Central memory CD8-positive, alpha-beta T cell (primary cell): ENCODE results near the gene LRP6.
"Not testable (repeated sequence)": the region's sequence is repeated elsewhere in the genome, so short reads cannot be mapped to it uniquely, and the experiment has no call there.

Source experiments
- ATAC-seq: fragments of 150-1000 bp; cut with Tn5 transposase; replicated peaks from 2 replicates; pipeline ENCODE4 v1.10.0; 2022; ENCODE audit warnings: mild to moderate bottlenecking, moderate FRiP score, moderate number of reproducible peaks; ENCODE audit not compliant: poor library complexity, severe bottlenecking; ENCODE audit errors: extremely low read depth
- DNase-seq, 2 donors: peaks; one replicate each; pipeline ENCODE4 v3.0.0; 2021; ENCODE audit warnings: low spot score in 2 of 2
- H3K27ac Mint-ChIP-seq: one replicate; pipeline ENCODE4 v1.8.0; 2022; ENCODE audit warnings: low read depth, mild to moderate bottlenecking, moderate library complexity, mixed read lengths
- H3K27me3 Mint-ChIP-seq: one replicate; pipeline ENCODE4 v1.8.0; 2022; ENCODE audit warnings: mixed read lengths
- H3K36me3 Mint-ChIP-seq: one replicate; pipeline ENCODE4 v1.8.0; 2022; ENCODE audit warnings: mild to moderate bottlenecking, moderate library complexity, mixed read lengths; ENCODE audit not compliant: insufficient read depth
- H3K4me1 Mint-ChIP-seq: one replicate; pipeline ENCODE4 v1.8.0; 2022; ENCODE audit warnings: mixed read lengths
- H3K4me3 Mint-ChIP-seq: one replicate; pipeline ENCODE4 v1.8.0; 2022; ENCODE audit warnings: mild to moderate bottlenecking, moderate library complexity, mixed read lengths
- H3K9me3 Mint-ChIP-seq: one replicate; pipeline ENCODE4 v1.8.0; 2022; ENCODE audit warnings: mixed read lengths

LRP6 gene

DNA sequence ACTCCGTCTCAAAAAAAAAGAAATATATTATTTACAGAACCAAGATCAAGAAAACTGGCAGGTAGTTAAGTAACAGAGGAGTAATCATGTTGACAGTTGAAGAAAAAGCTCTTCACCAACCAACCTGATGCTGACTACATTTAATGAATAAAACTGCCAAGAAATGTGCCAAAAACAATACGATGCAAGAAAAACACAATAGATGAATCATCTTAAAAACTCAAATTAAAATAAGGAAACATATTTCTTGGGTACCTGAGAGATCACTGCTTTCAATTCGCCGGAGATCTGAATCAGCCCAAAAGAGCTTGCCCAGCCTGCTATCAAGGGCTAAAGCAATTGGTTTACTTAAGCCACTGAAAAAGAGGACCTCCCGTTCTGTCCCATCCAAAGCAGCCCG lies 119.7 kb downstream of the LRP6 start:
- Mint-ChIP-seq H3K4me3 (no peak overlapping the region), H3K4me1 (no peaks in the 10 kb centered on the region), H3K27ac (no peak overlapping the region), H3K27me3 (peaks cover 65% of the 10 kb centered on the region), H3K36me3 (no peaks in the 10 kb centered on the region), H3K9me3 (no peaks in the 10 kb centered on the region)
- DNase-seq, result no peak
- ATAC-seq, result no peak

DNA sequence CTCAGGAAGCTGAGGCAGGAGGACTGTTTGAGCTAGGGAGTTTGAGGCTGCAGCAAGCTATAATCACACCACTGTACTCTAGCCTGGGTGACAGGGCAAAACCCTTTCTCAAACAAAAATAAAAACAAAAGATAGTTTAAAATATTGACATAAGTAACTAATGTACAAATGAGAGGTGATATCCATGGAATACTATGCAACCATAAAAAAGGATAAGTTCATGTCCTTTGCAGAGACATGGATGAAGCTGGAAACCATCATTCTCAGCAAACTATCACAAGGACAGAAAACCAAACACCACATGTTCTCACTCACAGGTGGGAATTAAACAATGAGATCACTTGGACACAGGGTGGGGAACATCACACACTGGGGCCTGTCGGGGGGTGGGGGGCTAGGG lies 122.3 kb downstream of the LRP6 start:
- H3K4me1 Mint-ChIP-seq, H3K4me3 Mint-ChIP-seq, DNase-seq, H3K27ac Mint-ChIP-seq, ATAC-seq, H3K36me3 Mint-ChIP-seq, H3K9me3 Mint-ChIP-seq: not testable (repeated sequence)
- H3K27me3 Mint-ChIP-seq, result peaks cover 86% of the 10 kb centered on the region

DNA sequence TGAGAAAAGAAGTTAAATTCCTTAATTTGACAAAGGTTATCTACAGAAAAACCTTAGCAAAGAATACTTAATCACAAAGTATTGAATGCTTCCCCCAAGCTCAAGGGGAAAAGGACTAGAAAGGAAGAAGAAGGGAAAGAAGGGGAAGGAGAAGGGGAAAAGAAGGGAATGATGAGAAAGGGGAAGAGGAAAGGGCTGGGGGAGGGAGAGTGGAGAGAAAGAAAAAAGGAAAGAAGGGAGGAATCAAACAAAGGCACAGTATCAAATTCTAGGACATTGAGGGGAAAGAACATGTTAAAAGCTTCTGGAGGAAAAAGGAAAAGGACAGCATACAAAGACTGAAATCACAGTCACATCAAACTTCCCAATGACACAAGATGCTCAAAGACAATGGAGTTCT lies 125.8 kb downstream of the LRP6 start:
- no peak overlapping the region for H3K27ac Mint-ChIP-seq

DNA sequence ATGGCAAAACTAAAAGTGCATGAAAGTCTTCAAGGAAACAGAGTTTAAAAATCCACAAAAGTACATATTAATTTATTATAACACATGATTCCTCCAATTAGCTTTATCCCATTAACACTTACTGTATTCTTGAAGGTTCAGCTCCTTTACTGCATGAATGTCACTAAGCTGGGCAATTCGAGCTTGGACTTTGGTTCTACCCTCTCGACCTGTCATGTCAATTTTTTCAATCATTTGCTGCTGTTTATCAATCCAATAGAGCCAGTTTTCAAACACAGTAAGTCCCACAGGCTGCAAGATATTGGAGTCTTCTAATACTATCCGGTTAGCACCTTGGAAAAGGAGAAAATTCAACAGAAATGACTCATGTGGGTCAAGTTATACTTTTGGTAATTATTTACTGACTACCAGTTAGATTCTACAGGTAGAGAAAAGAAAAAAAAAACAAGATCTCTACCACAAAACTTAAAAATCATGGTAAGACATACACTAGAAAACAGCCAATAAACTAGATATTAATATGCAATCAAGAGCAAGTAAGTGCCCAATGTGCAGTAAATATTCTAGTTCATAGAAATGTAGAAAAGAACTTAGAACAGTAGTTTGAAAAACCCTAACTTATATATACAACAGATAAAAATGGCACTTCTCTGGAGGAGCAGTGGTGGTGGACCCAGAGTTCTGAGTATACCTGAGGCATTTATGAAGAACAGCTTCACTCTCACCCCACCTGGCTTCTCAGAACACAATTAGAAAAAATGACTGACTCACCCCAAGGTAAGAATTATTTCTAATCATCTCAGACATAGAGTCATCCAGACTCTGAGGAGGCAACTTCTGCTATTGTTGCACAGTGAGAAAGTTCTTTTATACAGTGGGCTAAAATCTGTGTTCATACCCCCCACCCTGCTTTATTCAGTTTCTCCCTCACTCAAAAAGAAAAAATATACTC lies 128.4 kb downstream of the LRP6 start:
- Mint-ChIP-seq H3K9me3 (no peaks in the 10 kb centered on the region), H3K36me3 (no peaks in the 10 kb centered on the region), H3K27ac (no peak overlapping the region), H3K4me3 (no peak overlapping the region), H3K27me3 (peaks cover 83% of the 10 kb centered on the region), H3K4me1 (no peaks in the 10 kb centered on the region)
- DNase-seq (no peak), ATAC-seq (no peak)

More for the DNA sequence above, 125.8 kb downstream of the LRP6 start:
- H3K9me3 Mint-ChIP-seq, result no peaks in the 10 kb centered on the region
- no peak for ATAC-seq
- DNase-seq, result no peak
- no peak overlapping the region for H3K4me3 Mint-ChIP-seq
- H3K4me1 Mint-ChIP-seq, result no peaks in the 10 kb centered on the region
- H3K27me3 Mint-ChIP-seq, result peaks cover 84% of the 10 kb centered on the region
- no peaks in the 10 kb centered on the region for H3K36me3 Mint-ChIP-seq

DNA sequence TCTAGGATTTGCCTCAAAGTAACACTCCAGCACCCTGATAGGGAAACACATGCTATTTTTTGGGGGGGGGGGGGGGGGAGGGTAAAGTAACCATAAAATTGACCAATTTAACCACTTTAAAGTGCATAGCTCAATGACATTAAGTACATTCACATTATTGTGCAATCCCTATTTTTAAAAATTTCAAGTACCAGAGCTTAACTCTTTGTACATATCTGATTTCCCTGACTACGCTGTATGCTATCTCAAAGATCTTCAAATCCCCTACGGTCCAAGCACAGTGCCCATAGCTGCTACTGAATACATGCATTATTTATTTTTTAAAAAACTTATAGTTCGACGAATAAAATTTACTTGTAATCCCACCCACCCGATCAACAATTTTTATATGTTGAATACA lies 133.1 kb downstream of the LRP6 start:
- Mint-ChIP-seq H3K27ac (no peak overlapping the region), H3K36me3 (no peaks in the 10 kb centered on the region), H3K4me3 (no peak overlapping the region), H3K27me3 (peaks cover 51% of the 10 kb centered on the region), H3K4me1 (no peaks in the 10 kb centered on the region), H3K9me3 (no peaks in the 10 kb centered on the region)
- no peak for ATAC-seq
- no peak for DNase-seq

DNA sequence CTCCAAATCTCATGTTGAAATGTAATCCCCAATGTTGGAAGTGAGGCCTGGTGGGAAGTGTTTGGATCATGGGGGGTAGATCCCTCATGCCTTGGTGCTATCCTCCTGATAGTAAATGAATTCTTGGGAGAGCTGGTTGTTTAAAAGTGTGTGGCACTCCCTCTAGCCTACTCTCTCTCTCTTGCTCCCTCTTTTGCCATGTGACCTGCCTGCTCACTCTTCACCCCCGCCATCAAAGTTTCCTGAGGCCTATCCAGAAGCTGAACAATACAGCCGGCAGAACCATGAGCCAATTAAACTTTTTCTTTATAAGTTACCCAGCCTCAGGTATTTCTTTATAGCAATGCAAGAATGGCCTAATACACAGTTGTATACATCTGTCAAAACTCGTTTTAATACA lies 133.6 kb downstream of the LRP6 start:
- DNase-seq, result no peak
- peaks cover 51% of the 10 kb centered on the region for H3K27me3 Mint-ChIP-seq
- H3K4me3 Mint-ChIP-seq, result no peak overlapping the region
- H3K27ac Mint-ChIP-seq, result no peak overlapping the region
- H3K9me3 Mint-ChIP-seq, result no peaks in the 10 kb centered on the region
- ATAC-seq, result no peak
- no peaks in the 10 kb centered on the region for H3K4me1 Mint-ChIP-seq
- no peaks in the 10 kb centered on the region for H3K36me3 Mint-ChIP-seq

DNA sequence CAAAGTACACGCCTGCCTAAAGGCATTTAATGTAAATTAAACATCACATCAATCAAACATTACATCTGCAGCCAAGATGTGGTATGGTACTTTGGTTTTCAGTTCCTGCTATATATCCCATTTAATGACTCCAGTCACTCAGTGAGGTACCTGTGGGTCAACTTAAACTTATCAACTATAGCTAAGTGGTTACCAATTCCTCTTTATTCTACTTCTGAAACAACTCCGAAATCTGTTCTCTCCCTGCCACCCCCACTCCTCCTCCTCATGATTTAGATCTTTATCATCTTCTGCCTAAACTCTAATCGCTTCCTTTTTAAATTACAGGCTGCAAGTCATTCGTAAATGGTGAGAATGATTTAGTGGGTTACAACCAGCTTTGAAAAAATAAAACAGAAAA lies 138.2 kb downstream of the LRP6 start:
- Mint-ChIP-seq H3K4me1 (no peaks in the 10 kb centered on the region), H3K27me3 (peaks cover 21% of the 10 kb centered on the region), H3K36me3 (no peaks in the 10 kb centered on the region), H3K4me3 (no peak overlapping the region), H3K27ac (no peak overlapping the region), H3K9me3 (no peaks in the 10 kb centered on the region)
- ATAC-seq (no peak), DNase-seq (no peak)

DNA sequence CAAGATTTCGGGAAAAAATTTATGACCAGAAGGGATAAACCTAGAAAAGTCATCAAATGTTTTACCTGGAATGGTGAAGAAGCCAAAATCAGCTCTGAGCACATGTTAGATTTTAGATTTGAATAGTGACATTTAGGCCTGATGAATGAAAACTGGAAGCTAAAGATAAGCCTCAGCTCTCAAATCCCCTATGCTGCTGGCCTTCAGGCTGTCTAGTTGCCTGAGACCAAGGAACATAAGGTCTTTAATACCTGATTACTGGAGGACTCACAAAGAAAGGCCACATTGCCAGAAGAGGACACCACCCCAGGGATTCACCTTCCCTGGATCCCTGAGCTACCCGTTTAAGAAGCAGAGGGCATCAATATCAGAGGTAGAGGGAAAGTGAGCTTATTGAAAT lies 139.5 kb downstream of the LRP6 start:
- Mint-ChIP-seq H3K27ac (no peak overlapping the region), H3K4me3 (no peak overlapping the region), H3K27me3 (peaks cover 21% of the 10 kb centered on the region), H3K4me1 (no peaks in the 10 kb centered on the region), H3K9me3 (no peaks in the 10 kb centered on the region), H3K36me3 (no peaks in the 10 kb centered on the region)
- no peak for ATAC-seq
- DNase-seq, result no peak

DNA sequence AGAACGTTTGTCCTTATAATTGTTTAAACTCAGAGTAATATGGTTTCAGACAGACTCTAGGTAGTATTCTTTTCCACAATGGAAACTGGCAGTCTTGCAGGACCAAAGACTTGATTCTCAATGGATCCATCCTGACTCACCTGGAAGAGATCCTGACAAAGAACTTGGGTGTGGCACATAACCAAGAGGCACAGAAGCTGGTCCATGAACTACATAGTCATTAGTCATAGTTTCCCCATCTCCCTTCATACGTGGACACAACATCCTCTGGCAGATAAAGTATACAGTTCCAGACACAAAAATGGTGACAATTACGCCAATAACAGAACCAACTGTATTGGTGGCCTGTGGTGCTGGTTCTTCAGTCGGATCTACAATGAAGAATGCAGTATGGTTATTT lies 140.3 kb downstream of the LRP6 start:
- no peak overlapping the region for H3K4me3 Mint-ChIP-seq
- H3K36me3 Mint-ChIP-seq, result no peaks in the 10 kb centered on the region
- DNase-seq (no peak), ATAC-seq (no peak)
- no peak overlapping the region for H3K27ac Mint-ChIP-seq
- H3K27me3 Mint-ChIP-seq, result peaks cover 21% of the 10 kb centered on the region
- H3K9me3 Mint-ChIP-seq, result no peaks in the 10 kb centered on the region
- no peaks in the 10 kb centered on the region for H3K4me1 Mint-ChIP-seq

DNA sequence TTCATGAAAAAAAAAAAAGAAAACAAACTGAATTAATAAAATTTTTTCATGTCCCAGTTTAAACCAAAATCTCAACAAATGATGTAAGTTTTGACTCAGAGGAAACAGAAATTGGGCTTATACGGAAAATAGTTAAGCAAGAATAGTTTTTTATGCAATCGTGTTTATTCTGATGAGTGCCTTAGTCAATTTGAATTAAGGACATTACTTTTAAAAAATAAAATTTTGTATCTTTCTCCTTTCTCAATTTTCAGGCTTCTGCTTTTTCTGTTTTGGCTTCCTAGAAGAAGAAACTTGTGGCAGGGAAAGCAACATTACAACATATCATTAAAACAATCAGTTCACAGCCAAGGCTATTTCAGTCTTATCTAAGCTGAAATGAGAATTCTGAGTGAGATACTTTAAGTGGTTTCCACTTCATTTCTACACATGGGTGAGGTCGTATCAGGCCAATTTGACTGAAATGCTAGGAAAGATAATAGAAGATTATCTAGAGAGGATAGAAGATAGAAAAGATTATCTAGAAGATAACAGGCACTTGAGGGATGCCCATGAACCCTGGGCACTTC lies 143.7 kb downstream of the LRP6 start:
- no peaks in the 10 kb centered on the region for H3K4me1 Mint-ChIP-seq
- no peak overlapping the region for H3K27ac Mint-ChIP-seq
- DNase-seq (no peak), ATAC-seq (no peak)
- H3K4me3 Mint-ChIP-seq, result no peak overlapping the region
- H3K27me3 Mint-ChIP-seq, result peaks cover 18% of the 10 kb centered on the region
- no peaks in the 10 kb centered on the region for H3K9me3 Mint-ChIP-seq
- peaks cover 1% of the 10 kb centered on the region for H3K36me3 Mint-ChIP-seq

DNA sequence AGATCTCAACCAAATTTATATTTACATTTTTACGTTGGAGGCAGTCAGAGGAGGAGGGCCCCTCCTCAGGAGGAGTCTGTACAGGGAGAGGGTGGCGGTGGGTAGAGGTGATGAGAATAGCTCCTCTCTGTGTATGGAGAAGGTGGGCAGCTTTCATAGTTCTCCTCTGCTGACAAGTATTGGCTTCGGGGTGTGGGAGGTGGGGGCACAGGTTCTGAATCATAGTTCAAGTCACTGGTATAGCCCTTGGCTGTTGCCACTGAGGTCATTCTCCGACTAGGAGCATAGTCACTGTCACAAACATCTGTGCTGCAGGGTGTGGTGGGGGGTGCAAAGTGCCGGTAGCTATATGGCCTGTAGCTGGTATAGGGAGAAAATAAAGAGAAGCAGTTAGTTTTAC lies 145.8 kb downstream of the LRP6 start:
- peaks cover 18% of the 10 kb centered on the region for H3K27me3 Mint-ChIP-seq
- H3K36me3 Mint-ChIP-seq, result peaks cover 1% of the 10 kb centered on the region
- H3K4me1 Mint-ChIP-seq, result no peaks in the 10 kb centered on the region
- H3K4me3 Mint-ChIP-seq, result no peak overlapping the region
- ATAC-seq (no peak), DNase-seq (no peak)
- no peak overlapping the region for H3K27ac Mint-ChIP-seq
- H3K9me3 Mint-ChIP-seq, result no peaks in the 10 kb centered on the region

DNA sequence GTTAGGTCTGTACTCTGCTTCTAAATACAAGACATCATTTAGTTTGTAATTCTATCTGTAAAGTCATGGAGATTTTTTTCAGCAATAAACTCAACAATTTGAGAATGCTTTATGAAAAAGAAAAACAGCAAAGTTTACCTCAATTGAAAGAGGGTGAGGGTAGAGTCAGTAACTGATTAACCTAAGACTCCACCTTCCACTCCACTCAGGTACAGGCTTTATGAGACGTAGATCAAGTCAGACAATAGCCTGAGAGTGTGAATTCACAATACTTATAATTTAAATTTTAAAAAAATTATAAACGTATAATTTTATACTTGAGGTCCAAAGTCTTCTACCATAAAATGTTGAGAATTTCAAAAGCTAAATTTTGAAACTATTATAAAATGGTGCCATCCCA lies 150.2 kb downstream of the LRP6 start:
- Mint-ChIP-seq H3K4me3 (no peak overlapping the region), H3K4me1 (no peaks in the 10 kb centered on the region), H3K36me3 (peaks cover 1% of the 10 kb centered on the region), H3K27ac (no peak overlapping the region), H3K9me3 (no peaks in the 10 kb centered on the region), H3K27me3 (peaks cover 58% of the 10 kb centered on the region)
- DNase-seq (no peak), ATAC-seq (no peak)

DNA sequence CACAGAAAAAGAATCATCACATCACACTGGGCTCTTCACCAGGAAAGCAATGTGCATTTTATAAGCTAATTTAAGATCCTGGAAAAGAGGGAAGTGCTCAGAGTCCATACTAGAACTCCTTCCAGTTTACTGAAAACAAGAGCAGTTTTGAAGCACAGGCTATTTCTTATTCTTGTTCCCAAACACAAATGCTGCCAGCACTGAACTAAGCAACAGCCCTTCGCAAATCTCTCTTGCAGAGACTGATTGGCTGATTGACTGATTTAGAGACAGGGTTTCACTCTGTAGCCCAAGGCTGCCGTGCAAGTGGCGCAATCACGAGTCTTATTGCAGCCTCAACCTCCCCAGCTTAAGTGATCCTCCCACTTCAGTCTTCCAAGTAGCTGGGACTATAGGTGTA lies 151.3 kb downstream of the LRP6 start:
- Mint-ChIP-seq H3K27ac (no peak overlapping the region), H3K9me3 (no peaks in the 10 kb centered on the region), H3K36me3 (no peaks in the 10 kb centered on the region), H3K4me1 (no peaks in the 10 kb centered on the region), H3K27me3 (peaks cover 58% of the 10 kb centered on the region), H3K4me3 (no peak overlapping the region)
- ATAC-seq (no peak), DNase-seq (no peak)
